ENCODE results near the gene PRDM16.

Gene PRDM16

GRCh38 chr1:3049164-3049563 is 19.8 kb upstream of the PRDM16 start:
- no peaks in the 10 kb centered on the region for H3K27me3 ChIP-seq (ENCODE audit: control insufficient read depth, insufficient read depth, low read length)
- no peak overlapping the region for H3K9ac ChIP-seq (ENCODE audit: low read depth, low read length)
- no peaks in the 10 kb centered on the region for H3K9me3 ChIP-seq (replicated peaks; ENCODE audit: low read length)
- H3K36me3 ChIP-seq (ENCODE audit: insufficient read depth, low read length), result no peaks in the 10 kb centered on the region
- no peaks in the 10 kb centered on the region for H3K4me1 ChIP-seq (ENCODE audit: control insufficient read depth, insufficient read depth, low read length)
- no peak overlapping the region for H3K4me3 ChIP-seq (ENCODE audit: low read length)
- no peak overlapping the region for H3K4me2 ChIP-seq (ENCODE audit: low read length)

GRCh38 chr1:3049905-3050304 is 19.1 kb upstream of the PRDM16 start:
- Histone ChIP-seq H3K9me3 (replicated peaks; ENCODE audit: low read length) (no peaks in the 10 kb centered on the region), H3K27me3 (ENCODE audit: control insufficient read depth, insufficient read depth, low read length) (no peaks in the 10 kb centered on the region)

DNA sequence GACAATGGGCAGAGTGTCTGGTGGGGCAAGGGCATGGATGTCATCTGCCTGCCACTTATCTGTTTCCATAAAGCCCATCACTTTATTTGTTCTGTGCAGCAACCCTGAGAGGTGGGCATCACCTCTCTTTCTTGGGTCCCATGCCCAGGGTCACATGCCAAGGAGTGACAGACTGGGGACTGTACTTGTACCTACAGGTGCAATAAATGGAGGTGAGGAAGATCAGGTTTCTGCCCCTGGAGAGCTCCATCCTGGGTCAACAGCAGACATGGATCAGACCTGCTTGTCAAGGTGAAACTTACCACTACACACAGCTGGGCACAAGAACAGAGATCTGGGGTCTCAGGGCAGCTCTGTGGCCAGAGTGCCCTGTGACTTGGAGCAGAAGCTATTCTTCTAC is 18.4 kb upstream of the PRDM16 start:
- H3K4me2 ChIP-seq (ENCODE audit: low read length), result no peak overlapping the region
- H3K27me3 ChIP-seq (ENCODE audit: control insufficient read depth, insufficient read depth, low read length), result no peaks in the 10 kb centered on the region
- no peaks in the 10 kb centered on the region for H3K4me1 ChIP-seq (ENCODE audit: control insufficient read depth, insufficient read depth, low read length)
- H3K9ac ChIP-seq (ENCODE audit: low read depth, low read length), result no peak overlapping the region
- no peaks in the 10 kb centered on the region for H3K36me3 ChIP-seq (ENCODE audit: insufficient read depth, low read length)
- no peaks in the 10 kb centered on the region for H3K9me3 ChIP-seq (replicated peaks; ENCODE audit: low read length)
- no peak overlapping the region for H3K4me3 ChIP-seq (ENCODE audit: low read length)

More at GRCh38 chr1:3049905-3050304, 19.1 kb upstream of the PRDM16 start:
- no peak overlapping the region for H3K4me3 ChIP-seq (ENCODE audit: low read length)
- H3K4me1 ChIP-seq (ENCODE audit: control insufficient read depth, insufficient read depth, low read length), result no peaks in the 10 kb centered on the region
- H3K4me2 ChIP-seq (ENCODE audit: low read length), result no peak overlapping the region
- H3K9ac ChIP-seq (ENCODE audit: low read depth, low read length), result no peak overlapping the region
- H3K36me3 ChIP-seq (ENCODE audit: insufficient read depth, low read length), result no peaks in the 10 kb centered on the region

DNA sequence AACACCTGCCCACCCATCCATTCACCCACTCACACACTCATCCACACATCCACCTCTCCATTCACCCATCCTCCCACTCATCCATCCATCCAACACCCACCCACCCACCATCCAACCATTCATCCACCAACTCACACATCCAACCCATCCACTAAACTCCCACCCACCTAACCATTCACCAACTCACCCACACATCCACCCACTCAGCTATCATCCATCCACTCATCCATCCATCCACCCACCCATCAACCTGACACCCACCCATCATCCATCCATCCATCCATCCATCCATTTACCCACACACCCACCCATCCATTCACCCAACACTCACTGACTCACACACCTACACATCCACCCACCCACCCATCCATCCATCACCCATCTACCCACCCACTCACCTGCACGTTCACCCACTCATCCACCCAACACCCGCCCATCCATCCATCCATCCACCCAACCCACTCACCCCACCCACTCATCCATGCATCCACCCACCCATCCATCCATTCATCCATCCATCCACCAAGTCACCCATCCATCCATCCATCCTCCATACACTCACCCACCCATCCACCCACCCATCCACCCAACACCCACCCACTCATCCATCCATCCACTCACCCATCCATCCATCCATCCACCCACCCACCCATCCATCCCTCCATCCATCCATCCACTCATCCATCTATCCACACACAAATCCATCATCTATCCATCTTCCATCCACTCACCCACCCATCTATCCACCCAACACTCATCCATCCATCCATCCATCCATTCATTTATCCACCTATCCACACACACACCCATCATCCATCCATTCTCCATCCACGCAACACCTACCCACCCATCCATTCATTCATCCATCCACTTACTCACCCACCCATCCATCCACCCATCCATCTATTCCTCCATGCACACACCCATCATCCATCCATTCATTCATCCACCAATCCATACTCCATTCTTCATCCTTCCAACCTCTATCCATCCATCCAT is 17.4 kb upstream of the PRDM16 start:
- no peak overlapping the region for H3K9ac ChIP-seq (ENCODE audit: low read depth, low read length)

GRCh38 chr1:3052501-3052900 is 16.5 kb upstream of the PRDM16 start:
- H3K4me3 ChIP-seq (ENCODE audit: low read length), result no peak overlapping the region
- no peaks in the 10 kb centered on the region for H3K36me3 ChIP-seq (ENCODE audit: insufficient read depth, low read length)
- H3K4me2 ChIP-seq (ENCODE audit: low read length), result no peak overlapping the region
- peaks cover 1% of the 10 kb centered on the region for H3K27me3 ChIP-seq (ENCODE audit: control insufficient read depth, insufficient read depth, low read length)
- no peak overlapping the region for H3K9ac ChIP-seq (ENCODE audit: low read depth, low read length)
- H3K9me3 ChIP-seq (replicated peaks; ENCODE audit: low read length), result no peaks in the 10 kb centered on the region
- no peaks in the 10 kb centered on the region for H3K4me1 ChIP-seq (ENCODE audit: control insufficient read depth, insufficient read depth, low read length)

More for the DNA sequence above, 17.4 kb upstream of the PRDM16 start:
- Histone ChIP-seq H3K4me2 (ENCODE audit: low read length) (no peak overlapping the region), H3K4me1 (ENCODE audit: control insufficient read depth, insufficient read depth, low read length) (no peaks in the 10 kb centered on the region), H3K9me3 (replicated peaks; ENCODE audit: low read length) (no peaks in the 10 kb centered on the region), H3K36me3 (ENCODE audit: insufficient read depth, low read length) (no peaks in the 10 kb centered on the region), H3K27me3 (ENCODE audit: control insufficient read depth, insufficient read depth, low read length) (no peaks in the 10 kb centered on the region), H3K4me3 (ENCODE audit: low read length) (no peak overlapping the region)

- no peaks in the 10 kb centered on the region for H3K9me3 ChIP-seq (replicated peaks; ENCODE audit: low read length)
- no peak overlapping the region for H3K9ac ChIP-seq (ENCODE audit: low read depth, low read length)
Observed at GRCh38 chr1:3053366-3053980, 15.5 kb upstream of the PRDM16 start.

DNA sequence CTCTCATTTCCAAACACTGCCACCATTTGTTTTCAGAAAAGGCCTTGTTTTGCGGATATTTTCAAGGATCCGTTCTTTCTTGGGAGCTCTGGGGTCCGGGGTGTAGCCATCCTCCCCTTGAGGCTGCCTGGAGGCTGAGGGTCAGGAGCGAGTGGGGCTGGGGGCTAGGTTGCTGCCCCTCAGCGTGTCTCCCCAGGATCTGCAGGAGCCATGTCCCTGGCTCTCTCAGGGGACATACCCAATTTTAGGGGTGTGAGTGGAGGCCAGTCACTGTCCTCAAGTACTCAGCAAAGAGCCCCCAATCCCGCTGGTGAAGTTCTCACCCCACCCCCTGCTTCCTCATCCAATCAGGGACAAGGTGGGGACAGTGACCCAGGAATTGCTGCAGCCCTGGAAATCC is 15.0 kb upstream of the PRDM16 start:
- Histone ChIP-seq H3K4me2 (ENCODE audit: low read length) (no peak overlapping the region), H3K36me3 (ENCODE audit: insufficient read depth, low read length) (no peaks in the 10 kb centered on the region), H3K4me1 (ENCODE audit: control insufficient read depth, insufficient read depth, low read length) (no peaks in the 10 kb centered on the region), H3K9me3 (replicated peaks; ENCODE audit: low read length) (no peaks in the 10 kb centered on the region), H3K27me3 (ENCODE audit: control insufficient read depth, insufficient read depth, low read length) (peaks cover 8% of the 10 kb centered on the region), H3K4me3 (ENCODE audit: low read length) (no peak overlapping the region), H3K9ac (ENCODE audit: low read depth, low read length) (no peak overlapping the region)

More at GRCh38 chr1:3053366-3053980, 15.5 kb upstream of the PRDM16 start:
- H3K27me3 ChIP-seq (ENCODE audit: control insufficient read depth, insufficient read depth, low read length), result peaks cover 8% of the 10 kb centered on the region
- no peak overlapping the region for H3K4me2 ChIP-seq (ENCODE audit: low read length)
- no peaks in the 10 kb centered on the region for H3K36me3 ChIP-seq (ENCODE audit: insufficient read depth, low read length)
- H3K4me1 ChIP-seq (ENCODE audit: control insufficient read depth, insufficient read depth, low read length), result no peaks in the 10 kb centered on the region
- no peak overlapping the region for H3K4me3 ChIP-seq (ENCODE audit: low read length)

DNA sequence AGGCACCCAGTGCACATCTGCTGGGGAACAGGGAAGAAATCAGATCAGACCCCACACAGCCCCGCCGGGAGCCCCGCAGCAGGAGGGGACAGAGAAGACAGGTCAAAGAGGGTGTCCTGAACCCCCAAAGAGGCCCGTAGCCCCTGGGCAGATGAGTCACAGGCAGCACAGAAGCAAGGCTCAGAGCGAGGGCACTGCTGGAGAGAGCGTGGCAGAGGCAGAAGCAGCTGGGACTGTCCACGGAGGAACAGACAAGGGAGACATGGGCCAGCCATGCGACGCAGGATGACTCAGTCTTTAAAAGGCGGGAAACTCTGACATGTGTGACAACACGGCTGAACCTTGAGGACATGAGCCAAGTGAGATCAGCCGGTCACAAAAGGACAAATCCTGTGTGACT is 14.5 kb upstream of the PRDM16 start:
- H3K36me3 ChIP-seq (ENCODE audit: insufficient read depth, low read length), result no peaks in the 10 kb centered on the region
- H3K9me3 ChIP-seq (replicated peaks; ENCODE audit: low read length), result no peaks in the 10 kb centered on the region
- peaks cover 8% of the 10 kb centered on the region for H3K27me3 ChIP-seq (ENCODE audit: control insufficient read depth, insufficient read depth, low read length)
- no peak overlapping the region for H3K4me2 ChIP-seq (ENCODE audit: low read length)
- no peak overlapping the region for H3K9ac ChIP-seq (ENCODE audit: low read depth, low read length)
- H3K4me3 ChIP-seq (ENCODE audit: low read length), result no peak overlapping the region
- H3K4me1 ChIP-seq (ENCODE audit: control insufficient read depth, insufficient read depth, low read length), result no peaks in the 10 kb centered on the region

GRCh38 chr1:3055051-3055450 is 14.0 kb upstream of the PRDM16 start:
- H3K4me2 ChIP-seq (ENCODE audit: low read length), result no peak overlapping the region
- H3K9me3 ChIP-seq (replicated peaks; ENCODE audit: low read length), result no peaks in the 10 kb centered on the region
- H3K4me3 ChIP-seq (ENCODE audit: low read length), result no peak overlapping the region
- no peaks in the 10 kb centered on the region for H3K4me1 ChIP-seq (ENCODE audit: control insufficient read depth, insufficient read depth, low read length)
- H3K36me3 ChIP-seq (ENCODE audit: insufficient read depth, low read length), result no peaks in the 10 kb centered on the region
- H3K27me3 ChIP-seq (ENCODE audit: control insufficient read depth, insufficient read depth, low read length), result peaks cover 8% of the 10 kb centered on the region
- no peak overlapping the region for H3K9ac ChIP-seq (ENCODE audit: low read depth, low read length)

- Histone ChIP-seq H3K4me1 (ENCODE audit: control insufficient read depth, insufficient read depth, low read length) (no peaks in the 10 kb centered on the region), H3K36me3 (ENCODE audit: insufficient read depth, low read length) (no peaks in the 10 kb centered on the region), H3K4me2 (ENCODE audit: low read length) (no peak overlapping the region), H3K4me3 (ENCODE audit: low read length) (no peak overlapping the region), H3K27me3 (ENCODE audit: control insufficient read depth, insufficient read depth, low read length) (peaks cover 8% of the 10 kb centered on the region), H3K9me3 (replicated peaks; ENCODE audit: low read length) (no peaks in the 10 kb centered on the region), H3K9ac (ENCODE audit: low read depth, low read length) (no peak overlapping the region)
Observed at GRCh38 chr1:3056641-3057040, 12.4 kb upstream of the PRDM16 start.

DNA sequence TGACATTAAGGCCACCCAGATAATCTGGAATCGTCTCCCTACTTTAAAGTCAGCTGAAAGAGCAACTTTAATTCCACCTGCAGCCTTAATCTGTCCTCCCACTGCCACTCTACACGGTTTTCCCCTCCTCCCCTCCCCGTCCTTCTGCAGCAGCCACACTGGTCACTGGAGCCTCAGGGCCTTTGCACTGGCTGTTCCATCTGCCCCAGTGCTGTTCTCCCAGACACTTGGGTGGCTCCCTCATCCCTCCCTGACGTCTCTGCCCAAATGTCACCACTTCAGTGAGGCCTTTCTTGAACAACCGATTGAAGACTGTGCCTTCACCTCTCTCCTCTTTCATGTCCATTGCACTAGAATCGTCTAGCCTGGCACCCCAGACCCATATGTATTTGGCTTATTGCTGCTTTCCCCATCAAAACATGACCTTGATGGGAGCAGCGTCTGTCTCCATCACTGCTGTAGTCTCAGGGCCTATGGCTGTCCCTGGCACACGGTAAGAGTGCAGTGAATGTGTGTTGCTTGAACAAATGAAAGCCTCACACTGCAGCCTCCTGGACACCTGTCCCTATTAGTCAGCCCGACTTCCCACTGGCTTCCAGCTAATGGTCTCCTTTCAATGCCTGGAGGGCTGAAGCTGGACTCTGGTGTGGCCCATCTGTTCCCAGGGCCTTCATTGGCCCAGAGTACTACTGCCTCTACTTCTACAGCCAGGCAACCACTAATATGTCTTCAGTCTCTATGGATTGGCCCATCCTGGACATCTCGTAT is 10.6 kb upstream of the PRDM16 start:
- Histone ChIP-seq H3K9ac (ENCODE audit: low read depth, low read length) (no peak overlapping the region), H3K36me3 (ENCODE audit: insufficient read depth, low read length) (no peaks in the 10 kb centered on the region), H3K4me3 (ENCODE audit: low read length) (no peak overlapping the region), H3K27me3 (ENCODE audit: control insufficient read depth, insufficient read depth, low read length) (peaks cover 11% of the 10 kb centered on the region), H3K4me1 (ENCODE audit: control insufficient read depth, insufficient read depth, low read length) (no peaks in the 10 kb centered on the region), H3K4me2 (ENCODE audit: low read length) (no peak overlapping the region), H3K9me3 (replicated peaks; ENCODE audit: low read length) (no peaks in the 10 kb centered on the region)

Measured in skeletal muscle satellite cell (primary cell).